HepG2 (cell line): ENCODE measurements around the gene CPB2. TPM values are rescaled to one million over a fixed set of nuclear protein-coding genes. Genes with fewer than 3 reads are reported as not detected.

Experiments
- ARNTL ChIP-seq: sonication (generic); formaldehyde crosslinking; IDR thresholded peaks from 2 replicates; pipeline ENCODE4 v1.4.0; 2020; ENCODE audit warnings: mild to moderate bottlenecking, missing genetic modification reagents
- BRD4 ChIP-seq: sonication (generic); formaldehyde crosslinking; IDR thresholded peaks from 2 replicates; pipeline ENCODE4 v1.4.0; 2020; ENCODE audit warnings: missing genetic modification reagents
- FOXP1 ChIP-seq, 2 experiments: fragments of 450-650 bp in 1 of 2; IDR thresholded peaks; 2 replicates each; pipeline ENCODE4 v1.6.1; 2017 to 2018; ENCODE audit warnings: antibody characterized with exemption in 1 of 2
- HDAC2 ChIP-seq: sonication (generic); formaldehyde crosslinking; IDR thresholded peaks from 2 replicates; pipeline ENCODE4 v1.4.0; 2020; ENCODE audit warnings: missing genetic modification reagents
- KDM6A ChIP-seq: IDR thresholded peaks from 2 replicates; pipeline ENCODE4 v1.6.1; 2016; ENCODE audit warnings: low read depth
- MAF1 ChIP-seq: sonication (generic); formaldehyde crosslinking; IDR thresholded peaks from 2 replicates; pipeline ENCODE4 v1.5.0; 2020; ENCODE audit warnings: missing genetic modification reagents, borderline replicate concordance
- NCOA2 ChIP-seq: sonication (generic); formaldehyde crosslinking; IDR thresholded peaks from 2 replicates; pipeline ENCODE4 v1.8.0; 2022; ENCODE audit warnings: inconsistent platforms
- NFIC ChIP-seq: IDR thresholded peaks from 2 replicates; pipeline ENCODE4 v1.6.1; 2012; ENCODE audit warnings: mild to moderate bottlenecking, low read length, inconsistent platforms
- PAX8 ChIP-seq: sonication (generic); formaldehyde crosslinking; IDR thresholded peaks from 2 replicates; pipeline ENCODE4 v1.8.0; 2022; ENCODE audit warnings: mild to moderate bottlenecking, missing genetic modification reagents, borderline replicate concordance
- PITX1 ChIP-seq: sonication (generic); formaldehyde crosslinking; IDR thresholded peaks from 2 replicates; pipeline ENCODE4 v1.5.1; 2020; ENCODE audit warnings: mild to moderate bottlenecking, missing genetic modification reagents
- POLR2A ChIP-seq, 2 experiments: IDR thresholded peaks; 2 replicates each; pipeline ENCODE4 v1.6.1; 2011; ENCODE audit warnings: low read depth in 2 of 2, low read length in 2 of 2, mild to moderate bottlenecking in 1 of 2, moderate library complexity in 1 of 2; ENCODE audit not compliant: insufficient read depth in 1 of 2
- SP1 ChIP-seq, 2 experiments: fragments of 450-650 bp in 1 of 2; sonication (generic) in 1 of 2; formaldehyde crosslinking in 1 of 2; IDR thresholded peaks; 2 replicates each; pipeline versions ENCODE4 v1.4.0 to v1.6.1; 2016 to 2020; ENCODE audit warnings: missing genetic modification reagents in 1 of 2
- TGIF2 ChIP-seq: IDR thresholded peaks from 2 replicates; pipeline ENCODE4 v1.6.1; 2016; ENCODE audit warnings: control low read depth, missing compliant biosample characterization
- THAP11 ChIP-seq: IDR thresholded peaks from 2 replicates; pipeline ENCODE4 v1.6.1; 2016; ENCODE audit warnings: missing biosample characterization, missing genetic modification reagents
- YEATS4 ChIP-seq: sonication (generic); formaldehyde crosslinking; IDR thresholded peaks from 2 replicates; pipeline ENCODE4 v1.4.0; 2020; ENCODE audit warnings: missing genetic modification reagents, borderline replicate concordance
- ZMYM3 ChIP-seq: sonication (generic); formaldehyde crosslinking; IDR thresholded peaks from 2 replicates; pipeline ENCODE4 v1.5.1; 2020; ENCODE audit warnings: mild to moderate bottlenecking, missing genetic modification reagents
- ZNF501 ChIP-seq: sonication (generic); formaldehyde crosslinking; IDR thresholded peaks from 2 replicates; pipeline ENCODE4 v1.5.1; 2020; ENCODE audit warnings: mild to moderate bottlenecking, moderate library complexity, missing genetic modification reagents
- ZNF574 ChIP-seq: sonication (generic); formaldehyde crosslinking; IDR thresholded peaks from 2 replicates; pipeline ENCODE4 v1.4.0; 2020; ENCODE audit warnings: missing genetic modification reagents
- ZZZ3 ChIP-seq: sonication (generic); formaldehyde crosslinking; IDR thresholded peaks from 2 replicates; pipeline ENCODE4 v1.4.0; 2020; ENCODE audit warnings: missing genetic modification reagents, mild to moderate bottlenecking, borderline replicate concordance
- polyA plus RNA-seq, 8 experiments: library from polyadenylated mRNA; depleted of rRNA in 3 of 8; stranded (reverse) in 7 of 8; unstranded in 1 of 8; fragments of >200 nt; fragmentation: Illumina TruSeq in 4 of 8; extraction: Trizol in 4 of 8; gene quantifications; 2 replicates each; pipeline versions ENCODE4 v1.2.1 to v1.2.3, GENCODE V29; 2011 to 2016; ENCODE audit warnings: low read depth in 4 of 8, missing spikeins in 1 of 8, mixed read lengths in 1 of 8; ENCODE audit not compliant: insufficient read depth in 1 of 8
- total RNA-seq, 5 experiments: library from RNA; depleted of rRNA; stranded (reverse); fragments of >200 nt; fragmentation: Illumina TruSeq; extraction: Trizol; gene quantifications; 2 replicates each; pipeline ENCODE4 v1.2.3, GENCODE V29; 2016; ENCODE audit warnings: low read depth in 1 of 5
- TF ChIP-seq, protein P1 (sequence below): sonication (generic); formaldehyde crosslinking; IDR thresholded peaks from 2 replicates; pipeline ENCODE4 v1.4.0; 2020; ENCODE audit warnings: missing genetic modification reagents
- TF ChIP-seq, protein P2 (sequence below): sonication (generic); formaldehyde crosslinking; IDR thresholded peaks from 2 replicates; pipeline ENCODE4 v1.4.0; 2020; ENCODE audit warnings: low read depth, mild to moderate bottlenecking, missing genetic modification reagents
- TF ChIP-seq, protein P3 (sequence below): sonication (generic); formaldehyde crosslinking; IDR thresholded peaks from 2 replicates; pipeline ENCODE4 v1.4.0; 2020; ENCODE audit warnings: missing genetic modification reagents, borderline replicate concordance

The CPB2 gene
- total and polyA plus RNA-seq, 2 of the 13 experiments (the other 11 are each of a cell fraction or from before 2014, with no cell fraction given) = 125 to 140 TPM

GRCh38 chr13:46109451-46109850 is 4.6 kb upstream of the CPB2 start (continued):
- TF ChIP-seq, protein P1, sequence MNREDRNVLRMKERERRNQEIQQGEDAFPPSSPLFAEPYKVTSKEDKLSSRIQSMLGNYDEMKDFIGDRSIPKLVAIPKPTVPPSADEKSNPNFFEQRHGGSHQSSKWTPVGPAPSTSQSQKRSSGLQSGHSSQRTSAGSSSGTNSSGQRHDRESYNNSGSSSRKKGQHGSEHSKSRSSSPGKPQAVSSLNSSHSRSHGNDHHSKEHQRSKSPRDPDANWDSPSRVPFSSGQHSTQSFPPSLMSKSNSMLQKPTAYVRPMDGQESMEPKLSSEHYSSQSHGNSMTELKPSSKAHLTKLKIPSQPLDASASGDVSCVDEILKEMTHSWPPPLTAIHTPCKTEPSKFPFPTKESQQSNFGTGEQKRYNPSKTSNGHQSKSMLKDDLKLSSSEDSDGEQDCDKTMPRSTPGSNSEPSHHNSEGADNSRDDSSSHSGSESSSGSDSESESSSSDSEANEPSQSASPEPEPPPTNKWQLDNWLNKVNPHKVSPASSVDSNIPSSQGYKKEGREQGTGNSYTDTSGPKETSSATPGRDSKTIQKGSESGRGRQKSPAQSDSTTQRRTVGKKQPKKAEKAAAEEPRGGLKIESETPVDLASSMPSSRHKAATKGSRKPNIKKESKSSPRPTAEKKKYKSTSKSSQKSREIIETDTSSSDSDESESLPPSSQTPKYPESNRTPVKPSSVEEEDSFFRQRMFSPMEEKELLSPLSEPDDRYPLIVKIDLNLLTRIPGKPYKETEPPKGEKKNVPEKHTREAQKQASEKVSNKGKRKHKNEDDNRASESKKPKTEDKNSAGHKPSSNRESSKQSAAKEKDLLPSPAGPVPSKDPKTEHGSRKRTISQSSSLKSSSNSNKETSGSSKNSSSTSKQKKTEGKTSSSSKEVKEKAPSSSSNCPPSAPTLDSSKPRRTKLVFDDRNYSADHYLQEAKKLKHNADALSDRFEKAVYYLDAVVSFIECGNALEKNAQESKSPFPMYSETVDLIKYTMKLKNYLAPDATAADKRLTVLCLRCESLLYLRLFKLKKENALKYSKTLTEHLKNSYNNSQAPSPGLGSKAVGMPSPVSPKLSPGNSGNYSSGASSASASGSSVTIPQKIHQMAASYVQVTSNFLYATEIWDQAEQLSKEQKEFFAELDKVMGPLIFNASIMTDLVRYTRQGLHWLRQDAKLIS (CRISPR knock-in tag) = no peak
- peak; percentile 62; the same call in 1 of the 2 replicates for TF ChIP-seq ARNTL (CRISPR knock-in tag)
- TF ChIP-seq BRD4 (CRISPR knock-in tag) = 0 out of 2 replicates have a peak, but pooled peaks have one; percentile 51
- peak; percentile 93 for TF ChIP-seq KDM6A
- TF ChIP-seq, protein P2, sequence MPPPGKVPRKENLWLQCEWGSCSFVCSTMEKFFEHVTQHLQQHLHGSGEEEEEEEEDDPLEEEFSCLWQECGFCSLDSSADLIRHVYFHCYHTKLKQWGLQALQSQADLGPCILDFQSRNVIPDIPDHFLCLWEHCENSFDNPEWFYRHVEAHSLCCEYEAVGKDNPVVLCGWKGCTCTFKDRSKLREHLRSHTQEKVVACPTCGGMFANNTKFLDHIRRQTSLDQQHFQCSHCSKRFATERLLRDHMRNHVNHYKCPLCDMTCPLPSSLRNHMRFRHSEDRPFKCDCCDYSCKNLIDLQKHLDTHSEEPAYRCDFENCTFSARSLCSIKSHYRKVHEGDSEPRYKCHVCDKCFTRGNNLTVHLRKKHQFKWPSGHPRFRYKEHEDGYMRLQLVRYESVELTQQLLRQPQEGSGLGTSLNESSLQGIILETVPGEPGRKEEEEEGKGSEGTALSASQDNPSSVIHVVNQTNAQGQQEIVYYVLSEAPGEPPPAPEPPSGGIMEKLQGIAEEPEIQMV (CRISPR knock-in tag) = peak; percentile 64; the same call in 1 of the 2 replicates
- TF ChIP-seq THAP11 (CRISPR knock-in tag) = peak; percentile 58; the same call in 1 of the 2 replicates
- no peak for TF ChIP-seq SP1 (IDR thresholded peaks at IDR 0.05)
- 0 out of 2 replicates have a peak, but pooled peaks have one; percentile 36 for TF ChIP-seq SP1 (CRISPR knock-in tag; IDR thresholded peaks at IDR 0.05)
- TF ChIP-seq NCOA2 = peak; percentile 91
- TF ChIP-seq TGIF2 = 0 out of 2 replicates have a peak, but pooled peaks have one; percentile 19
- no peak for TF ChIP-seq PAX8 (CRISPR knock-in tag)
- peak; percentile 60 to 77; a peak in 3 of 4 replicates for TF ChIP-seq POLR2A (IDR thresholded peaks at IDR 0.05; ENCODE audit: insufficient read depth in 1 of 2, low read depth in 2 of 2, low read length in 2 of 2)
- TF ChIP-seq ZNF574 (CRISPR knock-in tag) = peak; percentile 44; the same call in 1 of the 2 replicates
- TF ChIP-seq YEATS4 (CRISPR knock-in tag) = no peak
- TF ChIP-seq NFIC = peak; percentile 83
- no peak for TF ChIP-seq FOXP1 (IDR thresholded peaks at IDR 0.05)
- peak; percentile 52 for TF ChIP-seq FOXP1 (CRISPR knock-in tag; IDR thresholded peaks at IDR 0.05)
- TF ChIP-seq ZZZ3 (CRISPR knock-in tag) = 0 out of 2 replicates have a peak, but pooled peaks have one; percentile 37
- TF ChIP-seq ZNF501 (CRISPR knock-in tag) = peak; percentile 50; the same call in 1 of the 2 replicates
- TF ChIP-seq, protein P3, sequence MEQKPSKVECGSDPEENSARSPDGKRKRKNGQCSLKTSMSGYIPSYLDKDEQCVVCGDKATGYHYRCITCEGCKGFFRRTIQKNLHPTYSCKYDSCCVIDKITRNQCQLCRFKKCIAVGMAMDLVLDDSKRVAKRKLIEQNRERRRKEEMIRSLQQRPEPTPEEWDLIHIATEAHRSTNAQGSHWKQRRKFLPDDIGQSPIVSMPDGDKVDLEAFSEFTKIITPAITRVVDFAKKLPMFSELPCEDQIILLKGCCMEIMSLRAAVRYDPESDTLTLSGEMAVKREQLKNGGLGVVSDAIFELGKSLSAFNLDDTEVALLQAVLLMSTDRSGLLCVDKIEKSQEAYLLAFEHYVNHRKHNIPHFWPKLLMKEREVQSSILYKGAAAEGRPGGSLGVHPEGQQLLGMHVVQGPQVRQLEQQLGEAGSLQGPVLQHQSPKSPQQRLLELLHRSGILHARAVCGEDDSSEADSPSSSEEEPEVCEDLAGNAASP (CRISPR knock-in tag) = peak; percentile 89
- TF ChIP-seq MAF1 (CRISPR knock-in tag) = no peak
- peak; percentile 85 for TF ChIP-seq ZMYM3
- peak; percentile 95 for TF ChIP-seq HDAC2 (CRISPR knock-in tag)
- TF ChIP-seq PITX1 (CRISPR knock-in tag) = peak; percentile 90
